GM06990 (cell line): ENCODE data around the gene ZNF804A.

Experiments used
- DNase-seq: peaks from one replicate; pipeline ENCODE4 v3.0.0-alpha.2; 2011; ENCODE audit not compliant: insufficient read length; ENCODE audit errors: extremely low read depth
- H3K27me3 ChIP-seq: replicated peaks from 2 replicates; pipeline ENCODE4 v1.6.0; 2011; ENCODE audit warnings: low read length; ENCODE audit not compliant: control insufficient read depth, insufficient read depth
- H3K36me3 ChIP-seq: 2 replicates; pipeline ENCODE4 v1.5.1; 2011; ENCODE audit warnings: low read length; ENCODE audit not compliant: control insufficient read depth, insufficient read depth
- H3K4me3 ChIP-seq: replicated peaks from 2 replicates; pipeline ENCODE4 v1.5.1; 2011; ENCODE audit warnings: low read depth, mild to moderate bottlenecking, control low read depth, low read length
- TF ChIP-seq, protein P1 (sequence below): IDR thresholded peaks from 2 replicates; pipeline ENCODE4 v1.5.1; 2011; ENCODE audit warnings: low read length, control low read depth, mild to moderate bottlenecking, inconsistent platforms; ENCODE audit not compliant: insufficient read depth, poor library complexity, severe bottlenecking

Gene ZNF804A

DNA sequence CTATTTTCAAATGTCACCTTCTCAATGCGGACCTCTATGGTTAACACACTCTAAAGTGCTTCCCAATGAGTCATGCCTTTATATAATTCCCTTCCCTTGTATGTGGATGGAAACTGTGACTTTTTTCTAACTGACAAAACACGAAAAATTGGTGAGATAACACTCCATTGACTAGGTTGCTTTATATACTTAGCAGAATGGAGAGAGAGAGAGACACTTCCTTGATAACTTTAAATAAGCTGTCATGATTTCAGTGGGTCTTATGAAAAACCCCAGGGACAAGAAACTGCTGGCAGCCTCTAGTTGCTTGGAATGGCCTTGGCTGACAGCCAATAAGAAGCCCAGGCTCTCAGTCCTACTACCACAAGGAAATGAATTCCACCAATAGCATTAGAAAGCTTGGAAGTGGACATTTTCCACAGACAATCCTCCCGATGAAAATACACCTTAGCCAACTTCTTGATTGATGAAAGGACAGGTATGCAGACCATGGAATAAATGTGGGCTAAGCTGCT is 322.2 kb downstream of the ZNF804A start:
- DNase-seq, result no peak
- no peaks in the 10 kb centered on the region for H3K27me3 ChIP-seq
- no peak overlapping the region for H3K4me3 ChIP-seq
- TF ChIP-seq, protein P1, sequence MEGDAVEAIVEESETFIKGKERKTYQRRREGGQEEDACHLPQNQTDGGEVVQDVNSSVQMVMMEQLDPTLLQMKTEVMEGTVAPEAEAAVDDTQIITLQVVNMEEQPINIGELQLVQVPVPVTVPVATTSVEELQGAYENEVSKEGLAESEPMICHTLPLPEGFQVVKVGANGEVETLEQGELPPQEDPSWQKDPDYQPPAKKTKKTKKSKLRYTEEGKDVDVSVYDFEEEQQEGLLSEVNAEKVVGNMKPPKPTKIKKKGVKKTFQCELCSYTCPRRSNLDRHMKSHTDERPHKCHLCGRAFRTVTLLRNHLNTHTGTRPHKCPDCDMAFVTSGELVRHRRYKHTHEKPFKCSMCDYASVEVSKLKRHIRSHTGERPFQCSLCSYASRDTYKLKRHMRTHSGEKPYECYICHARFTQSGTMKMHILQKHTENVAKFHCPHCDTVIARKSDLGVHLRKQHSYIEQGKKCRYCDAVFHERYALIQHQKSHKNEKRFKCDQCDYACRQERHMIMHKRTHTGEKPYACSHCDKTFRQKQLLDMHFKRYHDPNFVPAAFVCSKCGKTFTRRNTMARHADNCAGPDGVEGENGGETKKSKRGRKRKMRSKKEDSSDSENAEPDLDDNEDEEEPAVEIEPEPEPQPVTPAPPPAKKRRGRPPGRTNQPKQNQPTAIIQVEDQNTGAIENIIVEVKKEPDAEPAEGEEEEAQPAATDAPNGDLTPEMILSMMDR, result no peak
- H3K36me3 ChIP-seq, result no peaks in the 10 kb centered on the region

DNA sequence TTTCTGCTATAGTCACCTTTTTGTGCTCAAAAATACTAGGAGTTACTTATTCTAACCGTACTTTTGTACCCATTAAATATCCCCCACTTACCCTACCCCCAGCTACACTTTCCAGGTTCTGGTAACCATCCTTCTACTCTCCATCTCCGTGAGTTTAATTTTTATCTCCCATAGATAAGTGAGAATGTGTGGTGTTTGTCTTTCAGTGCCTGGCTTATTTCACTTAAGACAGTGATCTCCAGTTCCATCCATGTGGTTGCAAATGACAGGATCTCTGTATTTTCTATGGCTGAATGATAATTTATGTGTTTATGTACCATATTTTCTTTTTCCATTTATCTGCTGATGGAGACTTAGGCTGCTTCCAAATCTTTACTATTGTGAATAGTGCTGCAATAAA is 323.3 kb downstream of the ZNF804A start:
- TF ChIP-seq, protein P1, result no peak
- no peak for DNase-seq
- Histone ChIP-seq H3K36me3 (no peaks in the 10 kb centered on the region), H3K4me3 (no peak overlapping the region), H3K27me3 (no peaks in the 10 kb centered on the region)

DNA sequence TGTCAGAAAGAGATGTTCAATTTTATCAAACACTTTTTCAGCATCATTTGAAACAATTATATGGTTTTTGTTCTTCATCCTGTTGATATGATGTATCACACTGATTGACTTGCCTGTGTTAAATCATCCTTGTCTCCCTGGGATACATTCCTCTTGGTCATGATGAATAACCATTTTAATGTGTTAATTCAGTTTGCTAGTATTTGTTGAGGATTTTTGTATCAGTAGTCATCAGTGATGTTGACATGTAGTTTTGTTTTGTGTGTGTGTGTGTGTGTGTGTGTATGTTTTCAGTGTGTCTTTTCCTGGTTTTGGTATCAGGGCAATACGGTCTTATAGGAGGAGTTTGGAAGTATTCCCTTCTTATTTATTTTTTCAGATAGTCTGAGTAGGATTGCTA is 325.4 kb downstream of the ZNF804A start:
- Histone ChIP-seq H3K36me3 (no peaks in the 10 kb centered on the region), H3K4me3 (no peak overlapping the region), H3K27me3 (no peaks in the 10 kb centered on the region)
- TF ChIP-seq, protein P1, result no peak
- DNase-seq, result no peak

DNA sequence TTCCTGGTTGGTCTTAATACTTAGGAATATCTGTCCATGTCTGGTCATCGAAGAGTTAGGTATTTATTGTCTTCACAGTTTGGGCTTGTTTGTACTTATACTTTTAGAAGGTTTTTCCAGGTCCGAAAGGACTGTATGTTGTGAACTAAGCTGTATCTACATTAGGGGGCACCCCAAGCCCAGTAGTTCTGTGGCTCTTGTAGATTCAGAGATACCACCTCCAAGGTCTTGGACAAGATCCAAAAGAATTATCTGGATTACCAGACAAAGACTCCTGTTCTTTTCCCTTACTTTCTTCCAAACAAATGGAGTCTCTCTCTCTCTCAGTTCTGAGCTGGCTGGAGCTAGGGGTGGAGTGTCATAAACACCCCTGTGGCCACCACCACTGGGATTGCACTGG is 328.7 kb downstream of the ZNF804A start:
- Histone ChIP-seq H3K27me3 (no peaks in the 10 kb centered on the region), H3K36me3 (no peaks in the 10 kb centered on the region), H3K4me3 (no peak overlapping the region)
- no peak for DNase-seq
- TF ChIP-seq, protein P1, result no peak

DNA sequence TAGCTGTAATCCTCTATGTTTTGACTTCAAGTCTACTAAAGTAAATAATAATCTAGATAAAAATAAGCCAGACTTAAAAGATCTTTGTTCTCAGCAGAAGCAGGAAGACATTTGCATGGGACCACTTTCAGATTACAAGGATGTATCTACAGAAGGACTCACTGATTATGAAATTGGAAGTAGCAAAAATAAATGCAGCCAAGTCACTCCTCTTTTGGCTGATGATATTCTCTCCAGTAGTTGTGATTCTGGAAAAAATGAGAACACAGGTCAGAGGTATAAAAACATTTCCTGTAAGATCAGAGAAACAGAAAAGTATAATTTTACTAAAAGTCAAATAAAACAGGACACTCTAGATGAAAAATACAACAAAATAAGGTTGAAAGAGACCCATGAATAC is 338.4 kb downstream of the ZNF804A start:
- H3K4me3 ChIP-seq, result no peak overlapping the region
- no peak for DNase-seq
- TF ChIP-seq, protein P1, result no peak
- no peaks in the 10 kb centered on the region for H3K36me3 ChIP-seq
- H3K27me3 ChIP-seq, result no peaks in the 10 kb centered on the region
